HEK293T (cell line): ENCODE data around the gene CENATAC.

Experiments
- CTCF ChIA-PET: fragments of 350-600 bp; formaldehyde crosslinking; extraction: SDS; loops from one replicate; lab custom pipeline; 2021; ENCODE audit warnings: antibody characterized with exemption, inconsistent platforms; lab: Yijun Ruan, JAX
- POLR2A ChIA-PET: fragments of 350-600 bp; formaldehyde crosslinking; extraction: SDS; loops from one replicate; lab custom pipeline; 2020; ENCODE audit warnings: antibody characterized with exemption, inconsistent platforms; lab: Yijun Ruan, JAX
- DNase-seq: peaks from one replicate; pipeline ENCODE4 v3.0.0; 2012; ENCODE audit warnings: mixed read lengths; ENCODE audit errors: extremely low spot score
- ARNT ChIP-seq: fragments of 450-650 bp; IDR thresholded peaks from 2 replicates; pipeline ENCODE4 v1.6.1; 2017; ENCODE audit warnings: mild to moderate bottlenecking
- BHLHE40 ChIP-seq: fragments of 450-650 bp; IDR thresholded peaks from 2 replicates; pipeline ENCODE4 v1.6.1; 2016; ENCODE audit warnings: mild to moderate bottlenecking, moderate library complexity, borderline replicate concordance
- CTBP1 ChIP-seq: fragments of 450-650 bp; IDR thresholded peaks from 2 replicates; pipeline ENCODE4 v1.6.1; 2016; ENCODE audit warnings: borderline replicate concordance
- ELF4 ChIP-seq: fragments of 450-650 bp; IDR thresholded peaks from 2 replicates; pipeline ENCODE4 v1.6.1; 2017; ENCODE audit warnings: antibody characterized with exemption
- FOXA1 ChIP-seq: fragments of 450-650 bp; IDR thresholded peaks from 2 replicates; pipeline ENCODE4 v1.6.1; 2016; ENCODE audit warnings: mild to moderate bottlenecking
- FOXK2 ChIP-seq: fragments of 450-650 bp; IDR thresholded peaks from 2 replicates; pipeline ENCODE4 v1.6.1; 2016; ENCODE audit warnings: mild to moderate bottlenecking
- FOXM1 ChIP-seq: fragments of 450-650 bp; IDR thresholded peaks from 2 replicates; pipeline ENCODE4 v1.6.1; 2017; ENCODE audit warnings: mild to moderate bottlenecking, borderline replicate concordance
- HDGF ChIP-seq: fragments of 450-650 bp; IDR thresholded peaks from 2 replicates; pipeline ENCODE4 v1.6.1; 2017; ENCODE audit warnings: antibody characterized with exemption, borderline replicate concordance
- L3MBTL2 ChIP-seq: fragments of 450-650 bp; conservative IDR thresholded peaks from 2 replicates; pipeline ENCODE4 v1.6.1; 2016; ENCODE audit warnings: mild to moderate bottlenecking
- LEF1 ChIP-seq: fragments of 450-650 bp; IDR thresholded peaks from 2 replicates; pipeline ENCODE4 v1.6.1; 2017; ENCODE audit warnings: mild to moderate bottlenecking, borderline replicate concordance
- NFRKB ChIP-seq: fragments of 450-650 bp; IDR thresholded peaks from 2 replicates; pipeline ENCODE4 v1.6.1; 2016; ENCODE audit warnings: mild to moderate bottlenecking, moderate library complexity
- PKNOX1 ChIP-seq: fragments of 450-650 bp; IDR thresholded peaks from 2 replicates; pipeline ENCODE4 v1.6.1; 2016
- SP1 ChIP-seq: fragments of 450-650 bp; IDR thresholded peaks from 2 replicates; pipeline ENCODE4 v1.6.1; 2017
- SUZ12 ChIP-seq: fragments of 450-650 bp; IDR thresholded peaks from 2 replicates; pipeline ENCODE4 v1.6.1; 2016; ENCODE audit warnings: mild to moderate bottlenecking
- TARDBP ChIP-seq: fragments of 450-650 bp; IDR thresholded peaks from 2 replicates; pipeline ENCODE4 v1.6.1; 2016
- ZNF384 ChIP-seq: fragments of 450-650 bp; IDR thresholded peaks from 2 replicates; pipeline ENCODE4 v1.6.1; 2016

The CENATAC gene

GRCh38 chr11:119062779-119063178 is 64.8 kb downstream of the CENATAC start:
- DNase-seq = no peak
- ChIA-PET CTCF (no interaction called here), POLR2A (interaction anchor here (0.7 to 1.2 kb wide), 2 partner anchors 33 to 44 kb away, joined by 3 to 4 read pairs; partner anchors contain the start of genes RPS25 and TRAPPC4)
- TF ChIP-seq PKNOX1 (no peak), FOXK2 (no peak), SUZ12 (no peak), LEF1 (no peak), ARNT (no peak), BHLHE40 (no peak), ZNF384 (no peak), NFRKB (no peak), HDGF (no peak)

- TF ChIP-seq FOXM1 (no peak), FOXA1 (no peak), ELF4 (no peak), LEF1 (no peak), TARDBP (no peak), NFRKB (no peak), ZNF384 (no peak), FOXK2 (no peak), L3MBTL2 (no peak), SP1 (no peak), CTBP1 (no peak), SUZ12 (no peak), PKNOX1 (no peak), ARNT (no peak), HDGF (no peak)
- POLR2A ChIA-PET = interaction anchor here (1.0 to 1.5 kb wide), 3 partner anchors 19 to 68 kb away, joined by 3 to 6 read pairs (median 4); partner anchors contain the start of gene HMBS
Measured at GRCh38 chr11:119065369-119065768, 67.4 kb downstream of the CENATAC start.

More at GRCh38 chr11:119065369-119065768, 67.4 kb downstream of the CENATAC start:
- DNase-seq = peak; percentile 39
- CTCF ChIA-PET = interaction anchor here (0.7 to 0.8 kb wide), 2 partner anchors 9 to 273 kb away, joined by 3 to 4 read pairs; partner anchors contain the start of gene HYOU1
